Activated CD4-positive, alpha-beta T cell treated with anti-CD3 and anti-CD28 coated beads, Interleukin-10, Interleukin-2, amounts not matched to agents 100 ng/mL and 50 ng/mL, durations not matched to agents 16 hours and 8 hours (primary cell): ENCODE data around the gene SLC25A44.

Experiments used
- DNase-seq: peaks from one replicate; pipeline ENCODE4 v3.0.0-alpha.2; 2020

Gene SLC25A44, protein sequence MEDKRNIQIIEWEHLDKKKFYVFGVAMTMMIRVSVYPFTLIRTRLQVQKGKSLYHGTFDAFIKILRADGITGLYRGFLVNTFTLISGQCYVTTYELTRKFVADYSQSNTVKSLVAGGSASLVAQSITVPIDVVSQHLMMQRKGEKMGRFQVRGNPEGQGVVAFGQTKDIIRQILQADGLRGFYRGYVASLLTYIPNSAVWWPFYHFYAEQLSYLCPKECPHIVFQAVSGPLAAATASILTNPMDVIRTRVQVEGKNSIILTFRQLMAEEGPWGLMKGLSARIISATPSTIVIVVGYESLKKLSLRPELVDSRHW

DNA sequence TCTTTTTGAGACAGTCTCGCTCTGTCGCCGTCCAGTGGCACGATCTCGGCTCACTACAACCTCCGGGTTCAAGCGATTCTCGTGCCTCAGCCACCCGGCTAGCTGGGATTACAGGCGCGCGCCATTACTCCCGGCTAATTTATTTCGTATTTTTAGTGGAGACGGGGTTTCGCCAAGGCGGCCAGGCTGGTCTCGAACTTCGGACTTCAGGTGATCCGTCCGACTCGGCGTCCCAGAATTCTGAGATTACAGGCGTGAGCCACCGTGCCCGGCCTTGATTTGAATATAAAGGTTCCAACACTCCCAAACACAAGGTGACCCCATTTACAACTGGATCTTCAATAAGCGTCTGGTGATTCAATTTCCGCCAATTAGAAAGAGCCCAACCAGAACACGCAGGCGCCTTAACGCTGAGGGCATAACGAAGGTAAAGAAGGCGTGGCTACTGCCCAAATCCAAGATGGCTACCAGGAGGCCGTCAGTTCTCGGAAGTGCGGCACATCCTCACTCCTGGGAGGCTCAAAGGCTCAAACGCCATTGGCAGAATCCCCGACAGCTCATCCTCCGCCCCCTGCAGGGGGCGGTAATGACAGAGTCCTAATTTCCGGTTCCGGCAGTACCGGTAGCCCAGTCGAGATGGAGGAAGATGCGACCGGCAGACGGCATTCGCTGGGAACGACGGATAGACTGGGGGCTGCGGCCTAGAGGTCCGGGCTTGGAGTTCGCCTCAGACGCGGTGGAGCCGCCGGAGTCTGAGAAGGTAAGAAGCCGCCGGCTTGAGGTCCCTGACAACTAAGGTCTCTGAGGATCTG lies at the start of gene SLC25A44:
Gene SLC25A44 (plus strand): TSS at position 617 of the 812 bp plus-strand sequence. CDS start 5,744 bp downstream, outside the sequence.
- DNase-seq, result peak; percentile 99

DNA sequence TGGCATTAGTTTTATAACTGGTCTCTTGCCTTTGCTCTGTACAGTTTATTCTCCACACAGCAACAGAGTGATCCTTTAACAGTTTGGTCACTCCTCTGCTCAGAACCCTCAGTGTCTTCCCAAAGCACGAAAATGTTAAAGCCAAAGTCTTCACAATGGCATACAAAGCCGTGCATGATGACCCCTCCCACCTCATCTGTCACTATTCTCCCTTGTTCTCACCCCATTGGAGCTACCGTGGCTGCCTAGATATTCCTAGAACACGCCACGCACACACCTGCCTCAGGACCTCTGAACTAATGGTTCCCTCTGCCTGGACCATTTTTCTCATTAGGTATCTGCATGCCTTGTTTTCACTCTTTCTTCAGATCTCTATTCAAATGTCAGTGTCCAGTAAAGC lies 49.2 kb upstream of the SLC25A44 start:
- no peak for DNase-seq

DNA sequence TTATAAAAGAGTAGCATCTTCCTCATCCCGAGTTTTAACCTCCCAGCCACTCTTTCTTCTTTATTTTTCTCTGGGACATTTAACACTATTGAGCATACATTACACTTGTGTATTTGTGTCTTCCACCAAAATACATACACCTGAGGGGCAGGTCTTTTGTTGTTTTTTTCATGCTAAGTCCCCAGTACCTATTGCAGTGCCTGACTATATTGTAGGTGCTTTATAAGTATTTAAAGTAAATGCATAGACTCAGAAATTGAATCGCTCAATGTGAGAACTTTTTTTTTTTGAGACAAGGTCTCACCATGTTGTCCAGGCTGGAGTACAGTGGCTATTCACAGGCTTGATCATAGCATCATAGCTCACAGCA lies 48.3 kb upstream of the SLC25A44 start:
- no peak for DNase-seq

DNA sequence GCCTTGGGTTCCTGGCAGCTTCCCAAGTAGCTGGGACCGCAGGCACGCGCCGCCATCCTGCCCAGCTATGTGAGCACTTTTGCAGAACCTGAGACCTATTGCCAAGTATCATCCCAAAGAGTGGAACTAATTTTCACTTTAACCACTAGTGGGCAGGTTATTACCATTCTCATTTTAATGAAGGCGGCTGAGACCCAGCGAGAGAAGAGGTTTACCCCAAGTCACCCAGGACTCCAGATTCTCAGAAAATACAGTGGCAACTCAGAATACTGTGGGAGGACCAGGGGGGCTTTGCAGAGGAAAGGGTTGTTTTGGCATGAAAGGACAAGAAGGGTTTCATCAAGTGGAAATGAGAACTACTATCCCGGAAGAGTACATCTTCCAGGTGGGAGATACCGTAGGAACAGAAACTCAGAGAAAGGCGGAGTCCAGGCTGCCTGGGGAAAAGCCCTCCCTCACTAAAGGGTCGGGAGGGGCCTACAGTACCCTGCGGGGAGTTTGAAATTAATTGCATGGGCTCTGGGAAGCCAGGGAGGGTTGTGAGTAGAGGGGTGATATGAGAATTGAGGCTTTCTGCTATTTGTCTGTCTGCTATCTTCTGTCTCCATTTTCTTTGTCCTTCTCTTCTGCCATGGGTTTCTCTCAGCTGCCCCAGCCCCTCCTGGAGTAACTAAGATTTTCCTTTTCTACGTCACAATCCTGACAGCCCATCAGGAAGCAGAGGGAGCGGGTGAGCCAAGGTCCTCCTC lies 47.7 kb upstream of the SLC25A44 start:
- peak; percentile 87 for DNase-seq

DNA sequence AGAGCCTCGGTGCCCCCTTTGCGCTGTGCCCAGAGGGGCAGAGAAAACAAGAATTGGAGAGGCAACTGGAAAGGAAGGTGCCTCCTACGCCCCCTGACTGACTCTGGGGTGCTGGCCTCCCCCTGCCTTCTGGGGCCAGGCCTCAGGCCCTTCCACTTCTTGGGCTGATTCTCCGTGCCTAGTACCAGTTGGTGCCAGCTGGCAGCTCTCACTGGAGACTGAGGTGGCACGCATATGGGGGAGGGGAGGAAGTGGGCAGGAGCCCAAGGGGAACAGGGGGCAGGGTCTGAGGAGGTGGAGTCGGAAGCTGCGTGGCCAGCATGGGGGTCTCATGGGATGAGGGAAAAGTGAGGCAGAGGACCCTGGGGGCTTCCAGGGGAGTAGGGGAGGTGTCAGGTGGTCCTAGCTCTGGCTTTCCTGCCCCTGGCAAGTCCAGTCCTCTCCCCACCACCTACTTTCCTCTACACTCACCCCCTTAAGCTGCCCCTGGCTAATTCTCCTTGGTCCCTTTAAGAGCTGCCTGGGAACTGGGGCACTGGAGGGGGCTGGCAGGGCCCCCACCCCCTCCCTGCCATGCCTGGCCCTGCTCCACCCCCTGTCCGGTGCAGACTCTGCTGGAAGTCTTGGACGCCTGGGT lies 47.0 kb upstream of the SLC25A44 start:
- peak; percentile 48 for DNase-seq

DNA sequence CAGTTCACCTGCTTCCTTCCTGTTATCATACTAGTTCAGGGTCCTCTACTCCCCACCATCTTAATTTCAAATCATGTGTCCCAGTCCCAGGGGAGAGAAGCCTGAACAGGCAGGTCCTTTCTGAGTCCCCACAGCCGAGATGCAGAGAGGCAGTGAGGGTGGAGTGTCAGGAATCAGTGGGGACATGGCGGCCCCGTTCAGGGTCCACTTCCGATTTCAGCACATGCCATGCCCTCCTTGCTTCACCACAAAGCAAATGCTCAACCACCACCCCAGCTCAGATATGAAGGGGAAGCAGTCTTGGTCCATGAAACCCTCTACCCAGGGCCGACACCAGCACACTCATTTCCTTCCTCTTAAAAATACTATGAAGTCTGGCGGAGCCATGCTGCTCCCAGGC lies 45.7 kb upstream of the SLC25A44 start:
- no peak for DNase-seq

DNA sequence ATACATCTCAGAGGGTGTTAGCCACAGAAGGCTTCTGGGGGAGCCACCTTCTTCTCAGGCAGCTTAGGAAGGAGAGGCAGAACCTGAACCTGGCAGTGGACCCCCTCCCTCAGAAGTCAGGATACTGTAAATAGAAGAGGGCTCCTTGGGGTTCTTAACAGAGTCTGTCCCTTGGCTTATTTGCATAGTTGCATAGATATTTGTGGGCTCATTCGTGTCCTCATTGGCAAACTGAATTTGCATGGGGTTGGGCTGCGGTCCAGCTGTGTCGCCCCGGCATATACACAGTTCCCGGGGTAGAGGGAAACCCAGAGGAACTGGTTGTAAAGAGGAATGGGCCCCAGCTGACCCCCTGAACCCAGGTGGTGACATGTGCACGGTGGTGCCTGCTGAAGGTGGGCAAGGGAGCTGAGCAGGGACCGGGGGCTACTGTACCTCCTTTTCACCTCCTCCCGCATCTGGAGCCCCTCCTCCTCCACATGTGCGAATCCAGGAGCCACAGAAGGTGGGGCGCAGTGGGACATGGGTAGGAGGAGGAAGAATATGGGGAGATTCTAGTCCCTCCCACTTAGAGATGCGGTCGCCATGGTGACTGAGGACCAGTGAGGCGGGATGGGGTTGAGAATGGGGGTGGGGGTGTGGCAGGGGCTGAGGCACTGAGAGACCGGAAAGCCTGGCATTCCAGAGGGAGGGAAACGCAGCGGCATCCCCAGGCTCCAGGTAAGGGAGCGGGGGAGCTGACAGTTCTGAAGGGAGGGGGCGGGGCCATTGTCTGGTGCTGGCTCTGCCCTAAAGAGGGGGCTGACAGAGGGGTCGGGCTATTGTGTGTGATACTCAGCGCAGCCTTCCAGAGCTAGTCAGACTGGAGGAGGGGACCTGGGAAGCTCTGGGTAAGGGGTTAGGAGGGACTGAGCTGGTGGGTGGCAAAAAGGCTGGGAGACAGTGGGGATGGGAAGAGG lies 44.3 kb upstream of the SLC25A44 start:
- no peak for DNase-seq

DNA sequence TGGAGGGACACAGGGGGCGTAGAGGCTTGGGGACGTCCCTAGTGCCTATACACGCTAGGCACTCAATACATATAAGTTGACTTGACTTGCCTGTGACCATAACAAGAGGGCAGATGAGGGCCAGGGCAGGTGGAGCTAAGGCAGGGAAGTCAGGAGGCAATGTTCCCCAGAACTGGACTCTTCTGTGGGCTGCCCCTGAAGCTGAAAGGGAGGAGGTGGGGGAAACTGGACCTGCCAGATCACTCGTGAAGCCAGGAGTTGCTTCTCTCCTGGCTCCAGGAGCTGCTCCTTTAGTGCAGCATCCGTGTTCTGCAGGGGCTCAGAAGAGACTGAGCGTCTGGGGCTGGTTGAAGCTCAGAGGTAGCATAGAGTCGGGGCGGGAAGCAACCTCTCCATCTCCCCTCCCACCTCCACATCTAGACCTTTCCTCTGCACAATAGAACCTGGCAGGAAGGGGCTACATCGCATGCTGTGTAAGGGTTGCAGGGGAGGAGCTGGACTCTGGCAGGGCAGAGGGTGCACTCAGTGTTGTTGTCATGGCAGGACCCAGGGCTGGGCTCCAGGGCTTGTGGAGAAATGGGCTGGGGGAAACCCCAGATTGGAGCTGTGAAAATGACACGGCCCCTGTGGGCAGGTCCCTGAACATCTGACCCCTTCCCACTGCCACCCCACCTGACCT lies 43.4 kb upstream of the SLC25A44 start:
- no peak for DNase-seq

DNA sequence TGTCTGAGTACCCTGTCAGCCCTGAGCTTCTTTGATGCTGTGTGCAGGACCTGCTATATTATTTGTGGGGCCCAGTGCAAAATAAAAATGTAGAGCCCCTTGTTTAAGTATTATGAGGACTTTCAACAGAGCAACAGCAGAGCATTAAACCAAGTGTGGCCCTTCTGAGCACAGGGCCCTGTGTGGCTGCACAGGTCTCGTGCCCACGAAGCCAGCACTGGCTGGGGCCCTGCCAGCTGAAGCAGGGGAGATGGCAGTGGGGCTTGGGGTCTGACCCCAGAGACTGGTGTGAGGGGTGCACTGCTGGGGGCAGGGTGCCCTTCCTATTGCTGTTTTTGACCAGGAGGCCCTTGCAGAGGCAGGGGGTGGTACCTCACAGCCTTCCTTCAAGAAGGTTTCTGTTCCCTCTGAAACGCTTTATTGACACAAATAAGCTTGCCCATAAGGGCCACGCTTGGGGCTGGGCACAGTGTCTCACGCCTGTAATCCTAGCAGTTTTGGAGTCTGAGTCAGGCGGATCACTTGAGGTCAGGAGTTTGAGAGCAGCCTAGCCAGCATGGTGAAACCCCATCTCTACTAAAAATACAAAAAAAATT lies 42.7 kb upstream of the SLC25A44 start:
- no peak for DNase-seq

DNA sequence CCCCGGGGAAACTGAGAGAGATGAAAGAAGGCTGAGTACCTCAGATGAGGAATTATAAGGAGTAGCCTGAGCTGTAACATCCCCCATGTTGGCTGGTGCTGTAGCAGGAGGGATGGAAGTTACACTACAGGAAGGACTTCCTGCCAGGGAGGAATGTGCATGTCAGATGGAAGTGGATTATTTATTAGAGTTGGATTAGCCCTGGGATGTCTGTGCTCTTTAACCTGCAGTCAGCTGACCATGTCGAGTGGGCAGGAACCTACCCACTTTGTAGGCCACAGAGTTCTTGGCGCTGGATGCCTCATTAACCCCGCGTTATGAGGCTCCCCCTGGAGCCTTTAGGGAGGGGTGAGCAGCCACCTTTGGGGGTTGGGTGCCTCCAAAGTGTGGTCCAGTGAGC lies 41.3 kb upstream of the SLC25A44 start:
- DNase-seq, result no peak

DNA sequence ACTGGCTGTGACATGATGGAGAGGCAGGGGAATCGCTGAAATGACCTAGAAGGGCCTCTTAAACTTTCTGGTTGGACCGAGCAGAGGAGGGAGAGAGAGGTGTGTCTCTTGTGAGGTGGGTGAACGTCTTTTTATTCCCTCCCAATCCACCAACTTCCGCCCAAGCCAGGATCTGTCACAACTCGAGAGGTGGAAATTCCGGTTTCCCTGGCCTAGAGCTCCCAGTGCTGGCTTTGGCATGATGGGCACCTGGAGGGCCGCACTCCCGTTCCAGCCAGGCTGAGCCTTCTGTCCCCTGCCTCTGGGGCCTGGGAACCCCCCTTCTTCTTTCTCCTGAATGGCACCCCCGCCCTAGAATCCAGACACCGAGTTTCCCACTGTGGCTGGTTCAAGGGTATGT lies 40.5 kb upstream of the SLC25A44 start, which contains the start of gene SEMA4A:
Gene SEMA4A (plus strand): TSS at position 224 of the 400 bp plus-strand sequence. CDS start 994 bp downstream, outside the sequence.
- DNase-seq, result no peak

DNA sequence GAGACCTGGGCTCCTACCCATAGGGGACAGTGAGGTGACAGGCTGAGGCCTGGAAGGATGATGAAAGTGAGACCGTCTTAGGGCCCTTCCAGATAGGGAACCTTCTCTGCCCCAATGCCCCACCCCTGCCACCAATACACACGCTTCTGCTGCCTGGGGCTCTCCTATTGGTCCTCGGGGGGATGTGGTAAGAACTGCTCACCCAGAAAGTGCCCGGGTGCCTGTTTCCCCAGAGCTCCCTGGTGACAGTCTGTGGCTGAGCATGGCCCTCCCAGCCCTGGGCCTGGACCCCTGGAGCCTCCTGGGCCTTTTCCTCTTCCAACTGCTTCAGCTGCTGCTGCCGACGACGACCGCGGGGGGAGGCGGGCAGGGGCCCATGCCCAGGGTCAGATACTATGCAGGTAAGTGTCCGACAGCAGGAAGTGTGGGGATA lies 39.6 kb upstream of the SLC25A44 start:
- peak; percentile 78 for DNase-seq

DNA sequence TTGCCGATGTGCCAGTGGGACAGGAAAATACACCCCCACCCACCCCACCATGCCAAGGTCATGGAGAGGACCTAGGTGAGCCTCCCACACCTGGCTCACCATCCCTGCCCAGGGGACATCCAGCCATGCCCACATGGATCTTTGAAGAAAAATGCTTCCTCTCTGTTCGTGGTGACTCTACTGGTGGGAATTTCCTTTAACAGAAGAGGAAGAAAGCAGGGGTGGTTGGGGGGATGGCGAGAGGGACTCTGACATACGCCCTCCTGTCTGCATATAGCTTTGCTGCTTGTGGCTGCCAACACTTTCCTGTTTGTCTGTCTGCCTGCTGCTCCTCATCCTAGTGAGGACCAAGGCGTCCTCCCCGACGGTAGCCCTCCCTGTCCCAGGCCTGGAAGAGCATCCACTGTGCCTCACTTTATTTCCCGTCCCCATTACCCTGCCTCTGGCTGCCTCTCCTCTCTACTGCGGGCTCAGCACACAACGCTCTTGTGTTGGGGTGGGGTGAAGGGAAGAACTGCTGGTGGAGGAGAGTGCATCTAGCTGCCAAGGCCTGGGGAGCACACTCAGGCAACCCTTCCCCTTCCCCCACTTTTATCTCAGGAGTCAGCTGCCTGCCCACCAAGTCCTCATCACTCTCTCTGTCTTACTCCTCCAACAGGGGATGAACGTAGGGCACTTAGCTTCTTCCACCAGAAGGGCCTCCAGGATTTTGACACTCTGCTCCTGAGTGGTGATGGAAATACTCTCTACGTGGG lies 38.0 kb upstream of the SLC25A44 start:
- no peak for DNase-seq

DNA sequence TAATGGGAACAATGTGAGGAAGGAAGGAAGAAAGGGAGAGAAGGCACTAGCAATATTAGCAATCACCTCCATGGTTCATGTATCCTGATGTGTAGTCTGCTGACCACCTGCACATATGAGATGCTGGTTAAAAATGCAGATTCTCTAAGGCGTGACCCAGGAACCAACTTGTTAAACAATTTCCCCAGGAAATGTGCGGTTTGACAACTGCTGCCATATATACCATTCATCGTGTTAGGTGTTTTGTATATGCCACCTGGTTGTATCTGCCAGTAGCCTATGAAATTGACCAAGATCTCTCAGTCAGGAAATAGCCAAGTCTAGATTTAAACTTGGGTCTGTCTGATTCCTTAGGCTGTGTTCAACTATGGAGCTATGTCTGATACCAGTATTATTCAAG lies 36.4 kb upstream of the SLC25A44 start:
- DNase-seq, result no peak

DNA sequence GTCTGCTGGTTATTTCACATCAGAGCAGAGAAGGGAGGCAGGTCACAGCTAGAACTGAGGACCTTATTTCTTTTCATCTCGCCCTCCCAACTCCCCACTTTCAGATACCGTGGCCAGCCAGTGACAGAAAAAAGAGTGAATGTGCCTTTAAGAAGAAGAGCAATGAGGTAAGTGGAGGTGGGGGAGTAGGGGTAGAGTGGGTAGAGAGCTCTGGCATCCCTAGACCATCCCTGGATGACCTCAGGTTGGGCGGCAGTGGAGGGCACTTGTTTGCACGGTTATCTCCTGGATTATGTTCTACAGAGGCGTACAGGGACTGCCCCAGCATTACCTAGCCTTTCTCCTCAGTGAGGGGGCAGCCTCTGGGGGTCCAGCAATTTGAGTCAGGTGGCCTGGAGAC lies 35.9 kb upstream of the SLC25A44 start:
- no peak for DNase-seq

DNA sequence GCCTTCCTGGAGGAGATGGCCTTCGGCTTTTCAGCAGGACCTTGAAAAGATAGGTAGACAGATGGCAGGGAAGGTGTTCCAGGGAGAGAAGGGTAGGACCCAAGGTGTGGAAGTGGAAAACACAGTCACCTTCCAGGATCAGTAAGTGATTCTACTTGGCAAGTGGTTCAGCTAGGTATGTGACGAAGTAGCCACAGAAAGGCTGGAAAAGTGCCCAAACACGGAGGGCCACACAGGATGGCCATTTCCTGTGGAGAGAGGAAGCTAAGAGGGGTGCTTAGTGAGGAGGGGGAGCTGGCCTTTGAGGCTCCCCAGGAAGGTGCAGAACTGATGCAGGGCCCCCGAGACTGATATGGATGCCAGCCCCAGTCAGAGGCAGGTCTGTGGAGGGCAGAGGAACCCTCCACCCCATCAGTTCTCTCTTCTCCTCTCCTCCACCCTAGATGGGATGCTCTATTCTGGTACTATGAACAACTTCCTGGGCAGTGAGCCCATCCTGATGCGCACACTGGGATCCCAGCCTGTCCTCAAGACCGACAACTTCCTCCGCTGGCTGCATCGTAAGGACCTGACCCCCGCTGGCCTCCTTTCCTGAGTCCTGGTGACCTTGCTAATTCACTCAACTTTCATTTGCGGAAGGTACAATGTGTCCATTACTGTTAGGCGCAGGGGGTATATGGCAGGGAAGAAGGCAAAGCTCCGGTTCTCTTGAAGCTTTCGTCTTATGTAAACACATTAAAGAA lies 33.7 kb upstream of the SLC25A44 start:
- DNase-seq, result no peak

DNA sequence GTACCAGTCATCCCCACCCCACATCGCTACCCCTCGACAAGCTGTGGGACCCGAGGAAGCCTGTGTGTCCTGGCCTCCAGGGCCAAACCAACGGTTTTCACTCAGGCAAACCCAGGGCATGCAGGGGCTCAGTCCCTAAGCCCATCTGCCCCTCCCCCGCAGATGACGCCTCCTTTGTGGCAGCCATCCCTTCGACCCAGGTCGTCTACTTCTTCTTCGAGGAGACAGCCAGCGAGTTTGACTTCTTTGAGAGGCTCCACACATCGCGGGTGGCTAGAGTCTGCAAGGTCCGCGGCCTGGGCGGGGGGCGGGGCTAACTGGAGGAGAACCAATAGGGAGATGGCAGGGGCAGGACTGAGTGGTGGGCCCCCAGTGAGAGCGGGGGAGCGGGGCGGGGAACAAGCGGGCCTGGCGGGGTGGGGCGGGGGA lies 33.1 kb upstream of the SLC25A44 start:
- peak; percentile 76 for DNase-seq

DNA sequence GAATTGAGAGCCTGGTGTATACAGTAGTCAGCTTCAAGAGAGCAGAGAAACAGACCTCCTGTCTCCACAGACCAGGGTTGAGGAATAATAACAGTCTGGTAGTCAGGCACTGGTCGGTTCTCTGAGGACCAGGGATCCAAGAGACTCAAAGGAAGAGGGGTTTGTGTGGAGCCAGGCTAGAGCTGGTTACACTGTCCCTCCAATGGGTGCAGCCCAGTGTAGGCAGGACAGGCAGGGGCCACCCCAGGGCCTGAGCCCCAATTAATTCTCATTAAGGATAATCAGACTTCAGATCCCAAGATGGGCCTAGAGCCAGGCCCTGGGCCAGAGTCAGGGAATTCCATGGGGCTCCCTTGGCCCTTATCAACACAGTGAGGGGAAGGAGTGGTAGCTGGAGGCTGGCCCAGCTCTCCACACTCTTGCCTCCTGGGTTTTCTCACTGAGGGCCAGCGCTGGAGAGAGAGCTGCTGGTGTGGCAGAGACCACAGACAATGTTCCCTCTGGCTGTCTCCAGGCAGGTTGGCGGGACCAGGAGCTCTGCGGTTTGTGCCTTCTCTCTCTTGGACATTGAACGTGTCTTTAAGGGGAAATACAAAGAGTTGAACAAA lies 31.4 kb upstream of the SLC25A44 start:
- DNase-seq, result no peak

DNA sequence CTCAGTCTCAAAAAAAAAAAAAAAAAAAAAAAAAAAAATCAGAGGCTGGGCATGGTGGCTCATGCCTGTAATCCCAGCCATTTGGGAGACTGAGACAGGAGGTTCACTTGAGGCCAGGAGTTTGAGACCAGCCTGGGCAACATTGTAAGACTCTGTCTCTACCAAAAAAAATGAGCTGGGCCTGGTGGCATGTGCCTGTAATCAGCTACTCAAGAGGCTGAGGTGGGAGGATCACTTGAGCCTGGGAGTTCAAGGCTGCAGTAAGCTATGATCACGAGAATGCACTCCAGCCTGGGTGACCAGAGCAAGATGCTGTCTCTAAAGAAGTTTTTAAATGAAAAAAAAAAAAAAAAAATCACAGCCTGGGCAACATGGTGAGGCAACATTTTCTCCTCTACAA lies 30.2 kb upstream of the SLC25A44 start:
- no peak for DNase-seq
